H1 (cell line): ENCODE data around the gene CALD1. TPM values are rescaled to one million over a fixed set of nuclear protein-coding genes. Genes with fewer than 3 reads are reported as not detected.

Experiments used
- CTCF ChIA-PET: fragments of 300-600 bp; sonication (Branson Sonifier 250); formaldehyde crosslinking; loops from one replicate; lab custom pipeline; 2021; ENCODE audit not compliant: partially characterized antibody; lab: Charles Lee
- POLR2A ChIA-PET: fragments of 300-600 bp; sonication (Branson Sonifier 250); formaldehyde crosslinking; loops from one replicate; lab custom pipeline; 2021; ENCODE audit warnings: inconsistent platforms; ENCODE audit not compliant: partially characterized antibody; lab: Charles Lee
- DNase-seq, 2 experiments: peaks; one replicate each; pipeline versions ENCODE4 v3.0.0 to v3.0.0-alpha.2; 2010 to 2022; ENCODE audit warnings: low spot score in 2 of 2, low read depth in 1 of 2, mixed read lengths in 1 of 2
- FAIRE-seq: peaks from 2 replicates; lab custom pipeline; 2011; peaks lifted over from hg19 to GRCh38; lab: Jason Lieb, UNC
- H2AFZ ChIP-seq: 2 replicates; pipeline ENCODE4 v1.8.1; 2012; ENCODE audit warnings: low read length, inconsistent platforms
- H2AK5ac ChIP-seq: 2 replicates; pipeline ENCODE4 v1.6.1; 2013; ENCODE audit warnings: low read depth, low read length
- H2BK120ac ChIP-seq: replicated peaks from 2 replicates; pipeline ENCODE3; 2013; ENCODE audit warnings: low read depth, low read length, inconsistent platforms
- H2BK12ac ChIP-seq: 2 replicates; pipeline ENCODE4 v1.6.1; 2013; ENCODE audit warnings: low read depth, low read length
- H2BK15ac ChIP-seq: 2 replicates; pipeline ENCODE4 v1.6.1; 2013; ENCODE audit warnings: low read length
- H2BK20ac ChIP-seq: 2 replicates; pipeline ENCODE4 v1.6.1; 2013; ENCODE audit warnings: low read length
- H2BK5ac ChIP-seq: 2 replicates; pipeline ENCODE4 v1.6.1; 2013; ENCODE audit warnings: low read depth, low read length
- H3K14ac ChIP-seq: 2 replicates; pipeline ENCODE4 v1.6.1; 2013; ENCODE audit warnings: inconsistent platforms; ENCODE audit not compliant: insufficient read length
- H3K18ac ChIP-seq: 2 replicates; pipeline ENCODE4 v1.6.1; 2013; ENCODE audit warnings: low read length; ENCODE audit errors: extremely low read depth
- H3K23ac ChIP-seq: 2 replicates; pipeline ENCODE4 v1.6.1; 2013; ENCODE audit warnings: inconsistent platforms; ENCODE audit not compliant: insufficient read length
- H3K23me2 ChIP-seq: 2 replicates; pipeline ENCODE4 v1.6.1; 2013; ENCODE audit warnings: low read depth, low read length
- H3K27ac ChIP-seq: 2 replicates; pipeline ENCODE4 v1.6.1; 2011; ENCODE audit warnings: low read depth, low read length, inconsistent platforms
- H3K27me3 ChIP-seq, 4 experiments: replicated peaks in 1 of 4; 1 replicate in 1 of 4; 2 replicates in 3 of 4; pipeline versions ENCODE4 v1.6.1 to v1.8.1; 2011 to 2013; ENCODE audit warnings: low read length in 3 of 4, mild to moderate bottlenecking in 3 of 4, inconsistent platforms in 2 of 4, mixed read lengths in 2 of 4, moderate library complexity in 1 of 4; ENCODE audit not compliant: control insufficient read depth in 3 of 4, insufficient read depth in 3 of 4; ENCODE audit errors: extremely low read depth in 1 of 4
- H3K36me3 ChIP-seq, 4 experiments: 2 replicates each; pipeline versions ENCODE4 v1.6.1 to v1.8.1; 2011 to 2013; ENCODE audit warnings: mild to moderate bottlenecking in 4 of 4, low read length in 3 of 4, moderate library complexity in 2 of 4, control low read depth in 1 of 4, inconsistent platforms in 1 of 4; ENCODE audit not compliant: insufficient read depth in 4 of 4, control insufficient read depth in 2 of 4
- H3K4ac ChIP-seq: replicated peaks from 2 replicates; pipeline ENCODE3; 2013; ENCODE audit warnings: low read length, low read depth, mixed read lengths, inconsistent platforms; ENCODE audit not compliant: insufficient read length
- H3K4me1 ChIP-seq, 4 experiments: replicated peaks in 1 of 4; 1 replicate in 1 of 4; 2 replicates in 3 of 4; pipeline versions ENCODE4 v1.6.1 to v1.8.1; 2011 to 2013; ENCODE audit warnings: low read length in 3 of 4, inconsistent platforms in 2 of 4, mixed read lengths in 1 of 4; ENCODE audit not compliant: insufficient read depth in 4 of 4, control insufficient read depth in 3 of 4
- H3K4me2 ChIP-seq, 2 experiments: 2 replicates each; pipeline versions ENCODE4 v1.6.1 to v1.8.1; 2011 to 2013; ENCODE audit warnings: low read depth in 2 of 2, low read length in 2 of 2, control low read depth in 1 of 2, inconsistent platforms in 1 of 2, mild to moderate bottlenecking in 1 of 2; ENCODE audit not compliant: insufficient read depth in 1 of 2
- H3K4me3 ChIP-seq, 4 experiments: fragments of 200-600, 300-600 bp in 1 of 4; sonication (generic), shearing (Covaris generic), sonication (Bioruptor Twin) in 1 of 4; 2 replicates each; pipeline versions ENCODE4 v1.5.1 to v1.8.1; 2011 to 2016; ENCODE audit warnings: low read length in 4 of 4, low read depth in 3 of 4, control low read depth in 2 of 4, inconsistent platforms in 2 of 4, mild to moderate bottlenecking in 2 of 4, mixed read lengths in 1 of 4, moderate library complexity in 1 of 4; ENCODE audit not compliant: insufficient read depth in 2 of 4; ENCODE audit errors: extremely low read depth in 1 of 4
- H3K56ac ChIP-seq: replicated peaks from 2 replicates; pipeline ENCODE3; 2013; ENCODE audit warnings: low read depth, mild to moderate bottlenecking, mixed read lengths, low read length, inconsistent platforms; ENCODE audit not compliant: insufficient read length
- H3K79me1 ChIP-seq: 2 replicates; pipeline ENCODE4 v1.6.1; 2013; ENCODE audit warnings: low read depth, low read length, control low read depth
- H3K79me2 ChIP-seq, 2 experiments: 2 replicates each; pipeline versions ENCODE4 v1.6.1 to v1.8.1; 2012 to 2013; ENCODE audit warnings: low read length in 2 of 2, mild to moderate bottlenecking in 2 of 2, inconsistent platforms in 1 of 2; ENCODE audit not compliant: insufficient read depth in 2 of 2, control insufficient read depth in 1 of 2
- H3K9ac ChIP-seq, 4 experiments: replicated peaks in 1 of 4; 1 replicate in 1 of 4; 2 replicates in 3 of 4; pipeline versions ENCODE4 v1.6.1 to v1.8.1; 2011 to 2013; ENCODE audit warnings: low read depth in 3 of 4, low read length in 3 of 4, control low read depth in 2 of 4, mild to moderate bottlenecking in 2 of 4, moderate library complexity in 2 of 4, inconsistent platforms in 1 of 4; ENCODE audit errors: extremely low read depth in 1 of 4
- H3K9me3 ChIP-seq, 2 experiments: 2 replicates each; pipeline versions ENCODE4 v1.6.1 to v1.8.1; 2012 to 2013; ENCODE audit warnings: mild to moderate bottlenecking in 2 of 2, moderate library complexity in 2 of 2, control low read depth in 1 of 2, inconsistent platforms in 1 of 2, low read depth in 1 of 2, low read length in 1 of 2, mixed read lengths in 1 of 2; ENCODE audit not compliant: insufficient read depth in 2 of 2
- H4K20me1 ChIP-seq, 2 experiments: replicated peaks in 1 of 2; 2 replicates each; pipeline versions ENCODE3 to v1.8.1; 2011 to 2013; ENCODE audit warnings: inconsistent platforms in 2 of 2, low read length in 2 of 2, mild to moderate bottlenecking in 1 of 2; ENCODE audit not compliant: insufficient read depth in 2 of 2, control insufficient read depth in 1 of 2
- H4K5ac ChIP-seq: 2 replicates; pipeline ENCODE4 v1.6.1; 2013; ENCODE audit warnings: low read length, low read depth, mixed read lengths, inconsistent platforms; ENCODE audit not compliant: insufficient read length
- H4K8ac ChIP-seq: 2 replicates; pipeline ENCODE4 v1.8.0; 2013; ENCODE audit warnings: mild to moderate bottlenecking, moderate library complexity, low read length, inconsistent platforms; ENCODE audit not compliant: insufficient read depth; ENCODE audit errors: extremely low read depth
- H4K91ac ChIP-seq: replicated peaks from 2 replicates; pipeline ENCODE3; 2013; ENCODE audit warnings: low read length, mixed read lengths, inconsistent platforms; ENCODE audit not compliant: insufficient read length
- ASH2L ChIP-seq: fragments of 200-600, 300-600 bp; sonication (generic); IDR thresholded peaks from one replicate; pipeline ENCODE4 v1.7.1; 2017; ENCODE audit warnings: low read length
- BACH1 ChIP-seq: IDR thresholded peaks from 2 replicates; pipeline ENCODE4 v1.6.1; 2012; ENCODE audit warnings: low read length, improper control_type of control experiment
- CHD1 ChIP-seq: IDR thresholded peaks from 2 replicates; pipeline ENCODE4 v1.6.1; 2012; ENCODE audit warnings: low read depth, low read length, improper control_type of control experiment
- GABPA ChIP-seq: IDR thresholded peaks from 2 replicates; pipeline ENCODE4 v1.6.1; 2011; ENCODE audit warnings: mild to moderate bottlenecking, low read length, moderate library complexity, borderline replicate concordance; ENCODE audit not compliant: insufficient read depth
- HDAC2 ChIP-seq, 2 experiments: fragments of 300-600 bp in 1 of 2; sonication (generic) in 1 of 2; IDR thresholded peaks; 2 replicates each; pipeline ENCODE4 v1.6.1; 2011 to 2012; ENCODE audit warnings: low read depth in 2 of 2, low read length in 2 of 2, mild to moderate bottlenecking in 2 of 2, moderate library complexity in 2 of 2, borderline replicate concordance in 1 of 2, inconsistent platforms in 1 of 2
- KDM4A ChIP-seq: IDR thresholded peaks from one replicate; pipeline ENCODE4 v1.7.1; 2012; ENCODE audit warnings: low read depth, mild to moderate bottlenecking, moderate library complexity, low read length, inconsistent platforms; ENCODE audit not compliant: severe bottlenecking
- NANOG ChIP-seq: IDR thresholded peaks from 2 replicates; pipeline ENCODE4 v1.6.1; 2011; ENCODE audit warnings: low read length, low read depth, mild to moderate bottlenecking, inconsistent platforms; ENCODE audit not compliant: insufficient read depth, poor library complexity, severe bottlenecking
- RNF2 ChIP-seq: fragments of 200-900, 300-1000 bp; sonication (generic); IDR thresholded peaks from 2 replicates; pipeline ENCODE4 v1.7.1; 2016; ENCODE audit warnings: borderline replicate concordance, low read depth, mild to moderate bottlenecking, antibody characterized with exemption, low read length; ENCODE audit not compliant: poor library complexity, severe bottlenecking; ENCODE audit errors: missing control alignments
- SIRT6 ChIP-seq: IDR thresholded peaks from one replicate; pipeline ENCODE4 v1.7.1; 2012; ENCODE audit warnings: low read length, inconsistent platforms
- SUZ12 ChIP-seq: fragments of 200-600 bp; sonication (generic); IDR thresholded peaks from 2 replicates; pipeline ENCODE4 v1.6.1; 2012; ENCODE audit warnings: mild to moderate bottlenecking, inconsistent platforms, low read length, moderate library complexity, mixed read lengths
- TBP ChIP-seq: IDR thresholded peaks from 2 replicates; pipeline ENCODE4 v1.6.1; 2011; ENCODE audit warnings: low read depth, low read length, improper control_type of control experiment
- ZNF274 ChIP-seq: IDR thresholded peaks from 2 replicates; pipeline ENCODE4 v1.7.0; 2012; ENCODE audit warnings: low read length, borderline replicate concordance; ENCODE audit errors: extremely low read depth
- WGBS, 2 experiments: shearing (Covaris generic) in 1 of 2; methylation state at CpG; one replicate each; pipeline versions ENCODE4 v1.1.6 to v1.1.7; 2013 to 2015; ENCODE audit warnings: low lambda C conversion rate in 2 of 2, mixed read lengths in 2 of 2, inconsistent platforms in 1 of 2, low coverage in 1 of 2, missing lambda C conversion rate in 1 of 2; ENCODE audit not compliant: insufficient replicate concordance in 2 of 2, insufficient coverage in 1 of 2, insufficient read length in 1 of 2; ENCODE audit errors: extremely low coverage in 1 of 2, missing lambda C conversion rate in 1 of 2; 5-methylcytosine and 5-hydroxymethylcytosine counted together
- polyA plus RNA-seq, 7 experiments: library from polyadenylated mRNA; depleted of rRNA in 3 of 7; stranded (reverse) in 5 of 7; unstranded in 2 of 7; fragments of >200 nt in 5 of 7; fragments of 200-250 nt in 2 of 7; gene quantifications; 1 replicate in 5 of 7; 2 replicates in 1 of 7; 4 replicates in 1 of 7; pipeline versions ENCODE4 v1.2.1 to v1.2.3, GENCODE V29; 2011 to 2013; ENCODE audit warnings: missing spikeins in 2 of 7, mixed read lengths in 2 of 7
- total RNA-seq: library from RNA; stranded (reverse); fragmentation: NEBNext Ultra II Directional; extraction: Animal tissue kit (Norgen Biotek cat#: 25700); gene quantifications from 2 replicates; pipeline ENCODE4 v1.2.1, GENCODE V29; 2021
- TF ChIP-seq, protein P1 (sequence below): IDR thresholded peaks from 2 replicates; pipeline ENCODE4 v1.6.1; 2011; ENCODE audit warnings: low read depth, mild to moderate bottlenecking, low read length; ENCODE audit not compliant: insufficient read depth

Gene CALD1
- total and polyA plus RNA-seq, 2 of the 8 experiments (the other 6 are each of a cell fraction or from before 2014, with no cell fraction given) = 34.3 to 177 TPM

DNA sequence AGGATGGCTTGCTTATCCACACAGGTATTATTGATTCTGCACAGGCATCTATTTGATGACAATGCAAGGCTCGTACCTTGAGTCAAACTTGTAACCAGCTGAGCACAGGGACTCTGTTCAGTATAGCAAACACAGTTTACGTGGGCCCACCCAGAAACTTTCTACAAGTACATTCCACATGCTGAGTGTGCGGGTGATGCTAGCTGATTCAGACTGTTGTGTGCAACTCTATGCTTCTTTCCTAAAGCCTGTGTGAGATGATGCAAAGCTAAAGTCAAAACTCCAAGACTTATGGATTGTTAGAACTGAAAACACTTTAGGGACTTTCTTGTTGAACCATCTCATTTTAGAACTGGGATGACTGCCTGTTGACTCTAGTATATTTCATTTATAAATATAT, 21.5 kb upstream of the CALD1 start:
- H4K91ac ChIP-seq = no peak overlapping the region
- no peak overlapping the region for H3K14ac ChIP-seq
- WGBS, 2 experiments = 91% methylated on average over 3 of the region's 3 CpGs; no CpG with 5 or more reads in 1 of the 2 experiments
- no peak overlapping the region for H3K56ac ChIP-seq
- no peak overlapping the region for H3K18ac ChIP-seq
- H2AK5ac ChIP-seq = no peak overlapping the region
- H2BK12ac ChIP-seq = no peak overlapping the region
- H2BK120ac ChIP-seq = no peak overlapping the region
- no peak overlapping the region for H3K27ac ChIP-seq
- H3K4me2 ChIP-seq = no peak overlapping the region
- no peaks in the 10 kb centered on the region for H3K79me1 ChIP-seq
- H3K79me2 ChIP-seq = no peaks in the 10 kb centered on the region
- H3K23me2 ChIP-seq = no peaks in the 10 kb centered on the region
- H3K27me3 ChIP-seq = no peaks in the 10 kb centered on the region
- DNase-seq = no peak
- H2BK20ac ChIP-seq = no peak overlapping the region
- H3K23ac ChIP-seq = no peak overlapping the region
- CTCF ChIA-PET = interaction anchor here (0.6 to 1.9 kb wide), 6 partner anchors 9 to 128 kb away, joined by 3 to 6 read pairs (median 3); no protein-coding TSS in a partner anchor
- H3K4me3 ChIP-seq = no peak overlapping the region
- H3K9me3 ChIP-seq = no peaks in the 10 kb centered on the region
- no peak overlapping the region for H3K9ac ChIP-seq
- H4K20me1 ChIP-seq = no peaks in the 10 kb centered on the region
- H3K4me1 ChIP-seq = no peaks in the 10 kb centered on the region
- no peak for FAIRE-seq
- H3K4ac ChIP-seq = no peak overlapping the region
- no peak overlapping the region for H4K8ac ChIP-seq
- no peaks in the 10 kb centered on the region for H3K36me3 ChIP-seq
- POLR2A ChIA-PET = interaction anchor here (1.0 kb wide), 1 partner anchor 9 kb away, joined by 3 read pairs; no protein-coding TSS in a partner anchor
- no peak overlapping the region for H2AFZ ChIP-seq
- H2BK5ac ChIP-seq = no peak overlapping the region
- H2BK15ac ChIP-seq = no peak overlapping the region
- H4K5ac ChIP-seq = no peak overlapping the region
- no peak for TF ChIP-seq SIRT6
- TF ChIP-seq CHD1 = no peak
- TF ChIP-seq RNF2 = no peak
- TF ChIP-seq, protein P1, sequence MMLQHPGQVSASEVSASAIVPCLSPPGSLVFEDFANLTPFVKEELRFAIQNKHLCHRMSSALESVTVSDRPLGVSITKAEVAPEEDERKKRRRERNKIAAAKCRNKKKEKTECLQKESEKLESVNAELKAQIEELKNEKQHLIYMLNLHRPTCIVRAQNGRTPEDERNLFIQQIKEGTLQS = no peak
- no peak for TF ChIP-seq GABPA
- no peak for TF ChIP-seq SUZ12
- no peak for TF ChIP-seq BACH1
- no peak for TF ChIP-seq NANOG
- no peak for TF ChIP-seq ASH2L
- TF ChIP-seq KDM4A = no peak
- TF ChIP-seq HDAC2 (IDR thresholded peaks at IDR 0.05; ENCODE audit: borderline replicate concordance in 1 of 2, low read depth in 2 of 2, low read length in 2 of 2) = no peak
- TF ChIP-seq TBP = no peak
- TF ChIP-seq ZNF274 = no peak
